Mesenchymal stem cell (in vitro differentiated cells and primary cell): ENCODE results near the gene SOHLH1.
A peak's percentile ranks its signal among the peaks of the same experiment; 100 is the strongest.

Experiments used
- DNase-seq: peaks from one replicate; pipeline ENCODE4 v3.0.0-alpha.2; 2013
- H2AFZ ChIP-seq: one replicate; pipeline ENCODE4 v1.6.1; 2013; ENCODE audit warnings: low read depth, mild to moderate bottlenecking, control low read depth, inconsistent platforms, low read length, moderate library complexity
- H2AK5ac ChIP-seq: 2 replicates; pipeline ENCODE4 v1.6.1; 2013; ENCODE audit warnings: low read length, moderate library complexity, mild to moderate bottlenecking, inconsistent platforms; ENCODE audit not compliant: severe bottlenecking
- H2BK120ac ChIP-seq: one replicate; pipeline ENCODE4 v1.6.1; 2013; ENCODE audit warnings: low read depth, mild to moderate bottlenecking, inconsistent platforms, low read length, moderate library complexity
- H2BK12ac ChIP-seq, 2 experiments: one replicate each; pipeline ENCODE4 v1.6.1; 2013; ENCODE audit warnings: inconsistent platforms in 2 of 2, low read length in 2 of 2, mild to moderate bottlenecking in 2 of 2, moderate library complexity in 2 of 2, control low read depth in 1 of 2
- H2BK15ac ChIP-seq: one replicate; pipeline ENCODE4 v1.6.1; 2013; ENCODE audit warnings: mild to moderate bottlenecking, low read depth, inconsistent platforms; ENCODE audit not compliant: poor library complexity, severe bottlenecking
- H2BK5ac ChIP-seq: 2 replicates; pipeline ENCODE4 v1.6.1; 2013; ENCODE audit warnings: low read depth, mild to moderate bottlenecking, low read length, control low read depth, inconsistent platforms; ENCODE audit not compliant: poor library complexity, severe bottlenecking
- H3K14ac ChIP-seq, 2 experiments: one replicate each; pipeline ENCODE4 v1.6.1; 2013; ENCODE audit warnings: inconsistent platforms in 2 of 2, low read length in 2 of 2, control low read depth in 1 of 2, mild to moderate bottlenecking in 1 of 2, moderate library complexity in 1 of 2
- H3K18ac ChIP-seq, 2 experiments: one replicate each; pipeline ENCODE4 v1.6.1; 2013; ENCODE audit warnings: inconsistent platforms in 2 of 2, low read length in 2 of 2, control low read depth in 1 of 2, low read depth in 1 of 2, mild to moderate bottlenecking in 1 of 2
- H3K23ac ChIP-seq, 2 experiments: one replicate each; pipeline ENCODE4 v1.6.1; 2013; ENCODE audit warnings: inconsistent platforms in 2 of 2, low read length in 2 of 2, mild to moderate bottlenecking in 2 of 2, moderate library complexity in 2 of 2, control low read depth in 1 of 2
- H3K27ac ChIP-seq: 2 replicates; pipeline ENCODE4 v1.5.1; 2013; ENCODE audit warnings: mild to moderate bottlenecking, moderate library complexity, low read length, control low read depth, inconsistent platforms; ENCODE audit not compliant: poor library complexity, severe bottlenecking
- H3K27me3 ChIP-seq, 2 experiments: 2 replicates each; pipeline versions ENCODE4 v1.6.1 to v1.7.0; 2013; ENCODE audit warnings: low read length in 2 of 2, mild to moderate bottlenecking in 2 of 2, moderate library complexity in 2 of 2, control low read depth in 1 of 2, inconsistent platforms in 1 of 2; ENCODE audit not compliant: control insufficient read depth in 1 of 2, insufficient read depth in 1 of 2
- H3K36me3 ChIP-seq, 2 experiments: 2 replicates each; pipeline versions ENCODE4 v1.6.1 to v1.7.0; 2013; ENCODE audit warnings: low read length in 2 of 2, control low read depth in 1 of 2, inconsistent platforms in 1 of 2, low read depth in 1 of 2, mild to moderate bottlenecking in 1 of 2; ENCODE audit not compliant: insufficient read depth in 2 of 2, control insufficient read depth in 1 of 2
- H3K4ac ChIP-seq, 2 experiments: one replicate each; pipeline ENCODE4 v1.6.1; 2013; ENCODE audit warnings: inconsistent platforms in 2 of 2, low read length in 2 of 2, mild to moderate bottlenecking in 2 of 2, moderate library complexity in 2 of 2, control low read depth in 1 of 2, low read depth in 1 of 2
- H3K4me1 ChIP-seq: 2 replicates; pipeline ENCODE4 v1.6.1; 2013; ENCODE audit warnings: low read depth, low read length, control low read depth; ENCODE audit not compliant: control insufficient read depth, insufficient read depth
- H3K4me2 ChIP-seq: 2 replicates; pipeline ENCODE4 v1.6.1; 2013; ENCODE audit warnings: low read length, mild to moderate bottlenecking, inconsistent platforms; ENCODE audit not compliant: poor library complexity, severe bottlenecking
- H3K4me3 ChIP-seq, 2 experiments: 2 replicates each; pipeline versions ENCODE4 v1.5.1 to v1.7.0; 2013; ENCODE audit warnings: low read length in 2 of 2, mild to moderate bottlenecking in 2 of 2, control low read depth in 1 of 2, low read depth in 1 of 2; ENCODE audit not compliant: insufficient read depth in 1 of 2
- H3K79me1 ChIP-seq: replicated peaks from 2 replicates; pipeline ENCODE4 v1.6.1; 2013; ENCODE audit warnings: mild to moderate bottlenecking, control low read depth, low read length, inconsistent platforms; ENCODE audit not compliant: poor library complexity, severe bottlenecking
- H3K9ac ChIP-seq: 2 replicates; pipeline ENCODE4 v1.7.0; 2013; ENCODE audit warnings: mild to moderate bottlenecking, low read length, moderate library complexity
- H3K9me3 ChIP-seq: 2 replicates; pipeline ENCODE4 v1.7.0; 2013; ENCODE audit warnings: mild to moderate bottlenecking, low read length; ENCODE audit not compliant: control insufficient read depth
- H4K8ac ChIP-seq: one replicate; pipeline ENCODE4 v1.6.1; 2013; ENCODE audit warnings: inconsistent platforms, mild to moderate bottlenecking, low read length, moderate library complexity
- H4K91ac ChIP-seq: one replicate; pipeline ENCODE4 v1.6.1; 2013; ENCODE audit warnings: mild to moderate bottlenecking, low read length, inconsistent platforms
- WGBS: methylation state at CpG from one replicate; pipeline ENCODE4 v1.1.7; 2013; ENCODE audit warnings: mixed read lengths; 5-methylcytosine and 5-hydroxymethylcytosine counted together

Gene SOHLH1

DNA sequence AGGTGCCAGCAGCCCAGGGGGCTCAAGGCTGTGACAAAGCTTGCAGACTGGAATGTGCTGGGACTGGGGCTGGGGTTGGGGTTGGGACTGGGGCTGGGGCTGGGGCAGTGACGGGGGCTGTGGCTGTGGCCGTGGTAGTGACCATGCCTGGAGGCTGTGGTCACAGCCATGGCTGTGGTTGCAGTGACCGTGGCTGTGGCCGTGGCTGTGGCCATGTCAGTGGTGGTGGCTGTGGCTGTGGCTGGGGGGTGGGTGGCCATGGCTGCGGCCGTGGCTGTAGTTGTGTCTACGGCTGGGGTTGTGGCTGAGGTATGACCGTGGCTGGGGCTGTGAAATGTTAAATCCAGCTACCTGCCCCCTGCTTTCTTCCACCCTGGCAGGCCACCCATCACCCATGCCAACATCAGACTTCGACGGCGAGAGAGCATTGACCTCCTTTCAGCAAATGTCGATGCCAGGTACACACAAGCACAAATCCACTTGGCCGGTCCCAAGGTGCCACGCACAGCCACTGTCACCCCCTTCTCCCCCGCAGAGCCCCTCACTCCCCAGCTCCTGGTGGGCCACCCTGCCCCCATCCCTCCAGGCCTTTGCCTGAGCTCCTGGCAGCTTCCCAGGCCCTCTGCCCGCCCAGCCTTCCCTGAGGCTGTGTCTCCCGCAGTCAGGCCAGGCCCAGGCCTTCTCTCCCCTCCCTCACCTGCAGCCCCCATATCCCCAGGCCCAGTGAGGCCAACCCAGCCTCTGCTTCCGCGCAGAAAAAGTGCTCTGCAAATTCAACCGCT, 20.9 kb downstream of the SOHLH1 start:
- Histone ChIP-seq H2BK12ac (no peak overlapping the region), H2AK5ac (no peak overlapping the region), H2BK5ac (no peak overlapping the region), H3K4ac (no peak overlapping the region), H2BK120ac (no peak overlapping the region), H4K91ac (no peak overlapping the region), H3K27me3 (peaks cover 0 to 6% of the 10 kb centered on the region in 2 experiments), H2BK15ac (no peak overlapping the region), H3K23ac (no peak overlapping the region), H4K8ac (no peak overlapping the region), H3K4me1 (peaks cover 2% of the 10 kb centered on the region), H3K9me3 (no peaks in the 10 kb centered on the region), H3K27ac (no peak overlapping the region), H3K18ac (no peak overlapping the region), H3K14ac (no peak overlapping the region), H3K4me3 (no peak overlapping the region), H3K36me3 (no peaks in the 10 kb centered on the region), H3K4me2 (no peak overlapping the region), H2AFZ (no peak overlapping the region), H3K9ac (no peak overlapping the region), H3K79me1 (no peaks in the 10 kb centered on the region)
- 92% methylated on average over 15 of the region's 20 CpGs for WGBS
- DNase-seq = no peak

- peak overlapping the region in 1 of 2 experiments; percentile 35 for H3K4ac ChIP-seq
Observed at GRCh38 chr9:135677641-135678168, 21.6 kb downstream of the SOHLH1 start.

DNA sequence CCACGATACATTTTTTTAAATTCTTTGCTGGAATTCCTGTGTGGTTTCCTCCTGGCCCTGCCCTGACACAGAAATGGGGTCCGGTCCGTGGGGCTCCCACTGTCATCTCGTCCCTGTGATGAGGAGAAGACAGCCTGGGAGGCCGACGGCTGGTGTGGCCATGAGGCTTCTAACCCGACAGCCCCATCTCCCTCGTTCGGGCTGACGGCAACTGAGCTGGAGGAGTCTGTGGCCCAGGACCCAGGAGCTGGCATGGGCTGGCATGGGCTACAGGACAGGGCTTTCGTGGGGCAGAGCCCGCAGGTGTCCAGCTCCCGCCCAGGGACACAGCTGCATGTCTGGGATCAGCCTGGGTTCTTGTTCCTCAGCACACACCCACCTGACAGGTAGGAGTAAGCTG, 22.4 kb downstream of the SOHLH1 start:
- no peak overlapping the region for H2AFZ ChIP-seq
- H4K8ac ChIP-seq = no peak overlapping the region
- peaks cover 2% of the 10 kb centered on the region for H3K4me1 ChIP-seq
- DNase-seq = no peak
- H3K27ac ChIP-seq = no peak overlapping the region
- 87% methylated on average over 13 of the region's 13 CpGs for WGBS
- H3K27me3 ChIP-seq = peaks cover 0 to 8% of the 10 kb centered on the region in 2 experiments
- no peak overlapping the region for H4K91ac ChIP-seq
- no peak overlapping the region for H3K23ac ChIP-seq
- no peak overlapping the region for H2BK12ac ChIP-seq
- H3K36me3 ChIP-seq = no peaks in the 10 kb centered on the region
- no peak overlapping the region for H3K4me3 ChIP-seq
- H2BK5ac ChIP-seq = no peak overlapping the region
- H3K9ac ChIP-seq = no peak overlapping the region
- H3K18ac ChIP-seq = no peak overlapping the region
- H2AK5ac ChIP-seq = no peak overlapping the region
- no peak overlapping the region for H2BK120ac ChIP-seq
- H3K14ac ChIP-seq = no peak overlapping the region
- no peaks in the 10 kb centered on the region for H3K79me1 ChIP-seq
- no peak overlapping the region for H3K4ac ChIP-seq
- no peak overlapping the region for H3K4me2 ChIP-seq
- H2BK15ac ChIP-seq = no peak overlapping the region
- no peaks in the 10 kb centered on the region for H3K9me3 ChIP-seq

More at GRCh38 chr9:135677641-135678168, 21.6 kb downstream of the SOHLH1 start:
- H2AFZ ChIP-seq = no peak overlapping the region
- H2AK5ac ChIP-seq = no peak overlapping the region
- H3K36me3 ChIP-seq = no peaks in the 10 kb centered on the region
- H2BK15ac ChIP-seq = no peak overlapping the region
- H3K27ac ChIP-seq = no peak overlapping the region
- H3K4me3 ChIP-seq = no peak overlapping the region
- no peak overlapping the region for H4K91ac ChIP-seq
- H2BK120ac ChIP-seq = no peak overlapping the region
- peaks cover 0 to 6% of the 10 kb centered on the region in 2 experiments for H3K27me3 ChIP-seq
- H3K79me1 ChIP-seq = no peaks in the 10 kb centered on the region
- H3K18ac ChIP-seq = no peak overlapping the region
- WGBS = 86% methylated on average over 22 of the region's 22 CpGs
- H3K4me1 ChIP-seq = peaks cover 2% of the 10 kb centered on the region
- H2BK5ac ChIP-seq = no peak overlapping the region
- H2BK12ac ChIP-seq = no peak overlapping the region
- H3K14ac ChIP-seq = no peak overlapping the region
- no peak overlapping the region for H3K9ac ChIP-seq
- no peak for DNase-seq
- H3K4me2 ChIP-seq = no peak overlapping the region
- H3K9me3 ChIP-seq = no peaks in the 10 kb centered on the region
- no peak overlapping the region for H3K23ac ChIP-seq
- H4K8ac ChIP-seq = no peak overlapping the region

GRCh38 chr9:135674977-135675376, 24.3 kb downstream of the SOHLH1 start:
- Histone ChIP-seq H3K9me3 (no peaks in the 10 kb centered on the region), H2BK12ac (no peak overlapping the region), H2BK120ac (no peak overlapping the region), H4K8ac (no peak overlapping the region), H3K4me1 (no peaks in the 10 kb centered on the region), H3K27me3 (peaks cover 0 to 7% of the 10 kb centered on the region in 2 experiments), H2AK5ac (no peak overlapping the region), H2BK5ac (no peak overlapping the region), H2AFZ (no peak overlapping the region), H3K14ac (no peak overlapping the region), H3K4ac (no peak overlapping the region), H3K4me3 (no peak overlapping the region), H3K27ac (no peak overlapping the region), H3K36me3 (no peaks in the 10 kb centered on the region), H2BK15ac (no peak overlapping the region), H3K23ac (no peak overlapping the region), H3K18ac (no peak overlapping the region), H3K79me1 (no peaks in the 10 kb centered on the region), H4K91ac (no peak overlapping the region), H3K4me2 (no peak overlapping the region), H3K9ac (no peak overlapping the region)
- DNase-seq = no peak
- 77% methylated on average over 10 of the region's 10 CpGs for WGBS
